Transverse colon (tissue), 4 donors: ENCODE results near the gene MOB2.

Experiments
- POLR2A ChIP-seq: fragments of 450-650 bp; IDR thresholded peaks from one replicate; pipeline ENCODE4 v1.6.1; 2016; ENCODE audit warnings: antibody characterized with exemption, mild to moderate bottlenecking, moderate library complexity
- POLR2AphosphoS5 ChIP-seq, 3 donors: sonication (generic); formaldehyde crosslinking; IDR thresholded peaks; one replicate each; pipeline ENCODE4 v1.6.1; 2016; ENCODE audit warnings: antibody characterized with exemption in 3 of 3
- TF ChIP-seq, protein P1 (sequence below), 5 experiments: fragments of 200-600 bp in 3 of 5; fragments of 450-650 bp in 2 of 5; sonication (generic) in 3 of 5; IDR thresholded peaks; 1 replicate in 2 of 5; 2 replicates in 3 of 5; pipeline ENCODE4 v1.5.1; 2016 to 2017; ENCODE audit warnings: antibody characterized with exemption in 5 of 5, inconsistent platforms in 3 of 5, mild to moderate bottlenecking in 2 of 5, moderate library complexity in 1 of 5

DNA sequence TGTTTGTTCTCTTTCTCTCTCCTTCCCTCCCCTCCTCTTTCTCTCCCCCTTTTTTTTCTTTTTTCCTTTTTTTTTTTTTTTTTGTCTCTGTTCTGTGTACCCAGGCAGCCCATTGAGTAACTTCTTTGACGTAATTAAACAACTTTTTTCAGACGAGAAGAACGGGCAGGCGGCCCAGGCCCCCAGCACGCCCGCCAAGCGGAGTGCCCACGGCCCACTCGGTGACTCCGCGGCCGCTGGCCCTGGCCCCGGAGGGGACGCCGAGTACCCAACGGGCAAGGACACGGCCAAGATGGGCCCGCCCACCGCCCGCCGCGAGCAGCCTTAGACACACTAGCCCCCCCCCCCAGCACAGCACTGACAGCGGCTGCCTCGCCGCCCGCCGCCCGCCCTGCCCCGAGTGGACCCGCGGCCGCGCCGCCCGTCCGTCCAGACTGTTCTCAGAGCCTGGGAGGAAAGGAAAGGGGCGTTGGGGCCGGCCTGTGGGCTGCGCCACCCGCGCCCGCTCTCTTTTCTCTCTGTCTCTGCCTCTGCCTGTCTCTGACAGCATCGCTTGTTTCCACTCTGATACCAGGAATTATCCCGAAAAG is 26.1 kb downstream of the MOB2 start:
- TF ChIP-seq, protein P1, sequence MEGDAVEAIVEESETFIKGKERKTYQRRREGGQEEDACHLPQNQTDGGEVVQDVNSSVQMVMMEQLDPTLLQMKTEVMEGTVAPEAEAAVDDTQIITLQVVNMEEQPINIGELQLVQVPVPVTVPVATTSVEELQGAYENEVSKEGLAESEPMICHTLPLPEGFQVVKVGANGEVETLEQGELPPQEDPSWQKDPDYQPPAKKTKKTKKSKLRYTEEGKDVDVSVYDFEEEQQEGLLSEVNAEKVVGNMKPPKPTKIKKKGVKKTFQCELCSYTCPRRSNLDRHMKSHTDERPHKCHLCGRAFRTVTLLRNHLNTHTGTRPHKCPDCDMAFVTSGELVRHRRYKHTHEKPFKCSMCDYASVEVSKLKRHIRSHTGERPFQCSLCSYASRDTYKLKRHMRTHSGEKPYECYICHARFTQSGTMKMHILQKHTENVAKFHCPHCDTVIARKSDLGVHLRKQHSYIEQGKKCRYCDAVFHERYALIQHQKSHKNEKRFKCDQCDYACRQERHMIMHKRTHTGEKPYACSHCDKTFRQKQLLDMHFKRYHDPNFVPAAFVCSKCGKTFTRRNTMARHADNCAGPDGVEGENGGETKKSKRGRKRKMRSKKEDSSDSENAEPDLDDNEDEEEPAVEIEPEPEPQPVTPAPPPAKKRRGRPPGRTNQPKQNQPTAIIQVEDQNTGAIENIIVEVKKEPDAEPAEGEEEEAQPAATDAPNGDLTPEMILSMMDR (IDR thresholded peaks at IDR 0.05) = no peak
- no peak for TF ChIP-seq POLR2A
- peak in 2 of 3 donors; percentile 45 to 50 for TF ChIP-seq POLR2AphosphoS5 (IDR thresholded peaks at IDR 0.05)
